HG02623 (cell line): ENCODE results near the gene NFIC.
"Not testable (repeated sequence)": the region's sequence is repeated elsewhere in the genome, so short reads cannot be mapped to it uniquely, and the experiment has no call there.

ENCODE experiments used
- ATAC-seq: cut with Tn5 transposase; IDR thresholded peaks from one replicate; pipeline ENCODE4 v1.9.1; 2021; ENCODE audit warnings: moderate library complexity; ENCODE audit not compliant: unreplicated experiment

NFIC gene

GRCh38 chr19:3370728-3371591 lies 4.6 kb downstream of the NFIC start:
- no peak for ATAC-seq

GRCh38 chr19:3372413-3372812 lies 6.0 kb downstream of the NFIC start:
- no peak for ATAC-seq

GRCh38 chr19:3373971-3374368 lies 7.6 kb downstream of the NFIC start:
- no peak for ATAC-seq

GRCh38 chr19:3374369-3375112 lies 8.2 kb downstream of the NFIC start:
- ATAC-seq, result no peak

- no peak for ATAC-seq
Measured at GRCh38 chr19:3375221-3376090, 9.1 kb downstream of the NFIC start.

- ATAC-seq, result not testable (repeated sequence)
Measured at GRCh38 chr19:3376091-3376455, 9.7 kb downstream of the NFIC start.

- ATAC-seq, result no peak
Measured at GRCh38 chr19:3378352-3379150, 12.2 kb downstream of the NFIC start.

GRCh38 chr19:3380829-3381228 lies 14.4 kb downstream of the NFIC start:
- no peak for ATAC-seq

- no peak for ATAC-seq
Measured at GRCh38 chr19:3381701-3382372, 15.5 kb downstream of the NFIC start.

- no peak for ATAC-seq
Measured at GRCh38 chr19:3382460-3383100, 16.2 kb downstream of the NFIC start.

GRCh38 chr19:3383121-3383722 lies 16.8 kb downstream of the NFIC start:
- no peak for ATAC-seq

- ATAC-seq, result no peak
Measured at GRCh38 chr19:3386447-3387234, 20.3 kb downstream of the NFIC start.

GRCh38 chr19:3387645-3388589 lies 21.5 kb downstream of the NFIC start:
- no peak for ATAC-seq

GRCh38 chr19:3389446-3389778 lies 23.0 kb downstream of the NFIC start:
- ATAC-seq, result no peak

- ATAC-seq, result no peak
Measured at GRCh38 chr19:3389876-3390371, 23.5 kb downstream of the NFIC start.

- ATAC-seq, result not testable (repeated sequence)
Measured at GRCh38 chr19:3391911-3392310, 25.5 kb downstream of the NFIC start.

- no peak for ATAC-seq
Measured at GRCh38 chr19:3392480-3392879, 26.1 kb downstream of the NFIC start.
